ENCODE results near the gene ADAM11.
"Not testable (repeated sequence)": the region's sequence is repeated elsewhere in the genome, so short reads cannot be mapped to it uniquely, and the experiment has no call there.

The ADAM11 gene

DNA sequence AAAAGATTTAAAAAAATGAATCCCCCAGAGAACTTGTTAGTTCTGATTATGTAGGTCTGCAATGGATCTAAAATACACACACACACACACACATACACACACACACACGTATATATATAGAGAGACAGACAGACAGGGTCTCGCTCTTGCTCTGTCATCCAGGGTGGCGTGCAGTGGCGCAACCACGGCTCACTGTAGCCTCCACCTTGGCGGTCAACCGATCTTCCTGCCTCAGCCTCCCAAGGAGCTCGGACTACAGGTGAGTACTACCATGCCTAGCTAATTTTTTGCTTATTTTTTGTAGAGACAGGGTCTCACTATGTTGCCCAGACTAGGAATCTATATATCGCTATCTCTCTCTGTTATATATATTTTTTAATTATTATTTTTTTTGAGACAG lies 37.9 kb downstream of the ADAM11 start:
- no peak for DNase-seq

DNA sequence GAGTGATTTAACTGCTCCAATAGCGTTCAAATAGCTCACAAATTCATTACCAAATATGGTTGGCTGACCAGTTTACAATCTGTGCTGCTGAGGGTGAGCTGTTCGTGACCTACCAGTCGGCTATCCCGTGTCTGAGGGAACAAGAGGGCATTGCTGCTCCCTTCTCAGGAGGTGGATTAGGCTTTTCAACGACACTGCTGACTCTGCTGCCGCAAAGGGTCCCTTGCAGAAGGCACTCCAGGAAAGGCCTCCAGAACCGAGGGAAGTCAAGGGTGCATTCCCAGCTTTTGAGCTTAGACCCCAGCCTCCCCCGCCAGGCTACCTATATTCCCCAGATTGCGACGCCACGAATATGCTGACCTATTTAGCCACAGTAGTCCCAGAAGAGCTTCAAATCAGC lies 39.0 kb downstream of the ADAM11 start:
- DNase-seq = no peak

DNA sequence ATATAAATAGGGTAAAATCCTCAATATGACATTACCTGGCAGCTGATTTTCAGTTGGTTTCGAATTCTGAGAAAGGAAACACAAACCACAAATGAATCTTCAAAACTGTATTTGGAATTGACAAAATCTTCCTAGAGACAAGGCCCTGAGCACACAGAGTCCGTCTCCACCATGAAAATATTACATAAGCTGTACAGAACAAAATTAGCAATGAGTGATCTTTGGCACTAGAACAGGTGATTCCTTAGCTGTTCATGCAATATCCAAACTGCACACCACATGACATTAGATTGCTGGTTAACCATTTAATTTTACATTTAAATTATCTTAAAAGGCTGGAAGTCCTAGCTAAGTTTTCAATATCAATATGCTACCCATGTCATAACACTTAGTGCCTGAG lies 39.6 kb downstream of the ADAM11 start:
- DNase-seq = no peak

DNA sequence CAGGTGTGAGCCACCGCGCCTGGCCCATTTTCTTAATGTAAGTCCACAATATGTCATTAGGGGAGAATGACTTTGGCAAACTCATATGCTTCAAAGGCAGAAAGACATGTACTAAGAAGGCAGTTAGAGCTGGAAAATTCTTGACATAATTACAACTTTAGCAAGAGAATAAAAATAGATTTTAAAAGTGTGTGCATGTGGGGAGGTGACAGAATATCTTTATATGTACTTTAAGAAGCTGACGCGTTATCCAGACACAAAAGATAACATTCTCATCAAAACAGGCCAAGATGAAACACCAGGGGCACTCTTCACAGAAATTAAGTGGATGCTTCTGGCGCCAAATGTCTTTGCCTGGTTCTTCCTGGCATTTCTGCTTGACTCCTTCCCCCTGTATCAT lies 43.1 kb downstream of the ADAM11 start:
- DNase-seq = no peak

DNA sequence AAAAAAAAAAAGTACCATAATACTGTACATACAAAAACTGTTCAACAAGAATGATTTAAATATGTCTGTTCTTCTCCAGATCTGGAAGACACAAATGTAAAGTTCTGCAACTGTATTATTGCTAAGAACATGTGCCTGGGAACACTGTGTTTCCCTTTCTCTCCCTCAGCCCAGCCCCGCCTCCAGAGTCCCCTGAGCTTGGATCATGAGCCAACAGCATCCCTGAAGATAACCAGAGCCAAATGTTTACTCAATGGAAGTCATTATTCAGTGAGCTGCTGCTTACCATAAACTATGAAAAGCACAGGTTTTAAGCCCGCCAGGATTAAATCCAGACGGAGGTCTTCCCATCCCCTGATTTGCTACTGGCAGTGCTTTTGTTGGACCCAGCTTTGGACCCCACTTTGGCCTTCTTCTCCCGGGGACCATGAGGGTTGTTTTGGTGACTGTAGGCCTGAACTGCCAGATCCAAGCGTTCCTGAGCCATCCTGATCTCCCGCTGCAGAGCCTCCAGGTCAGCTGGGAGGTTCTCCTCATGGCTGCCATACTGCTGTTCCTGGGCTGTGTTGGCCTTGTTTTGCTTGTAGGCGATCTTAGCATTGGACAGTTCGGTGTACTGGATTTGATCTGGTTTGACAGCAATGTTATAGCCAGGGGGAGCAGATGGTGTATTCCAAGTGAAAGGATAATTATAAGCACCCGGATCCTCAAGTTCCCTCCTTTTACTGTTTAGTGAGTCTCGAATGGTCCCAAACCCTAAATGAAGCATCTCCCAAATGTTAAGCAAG lies 45.7 kb downstream of the ADAM11 start:
- peak; percentile 50 for DNase-seq

DNA sequence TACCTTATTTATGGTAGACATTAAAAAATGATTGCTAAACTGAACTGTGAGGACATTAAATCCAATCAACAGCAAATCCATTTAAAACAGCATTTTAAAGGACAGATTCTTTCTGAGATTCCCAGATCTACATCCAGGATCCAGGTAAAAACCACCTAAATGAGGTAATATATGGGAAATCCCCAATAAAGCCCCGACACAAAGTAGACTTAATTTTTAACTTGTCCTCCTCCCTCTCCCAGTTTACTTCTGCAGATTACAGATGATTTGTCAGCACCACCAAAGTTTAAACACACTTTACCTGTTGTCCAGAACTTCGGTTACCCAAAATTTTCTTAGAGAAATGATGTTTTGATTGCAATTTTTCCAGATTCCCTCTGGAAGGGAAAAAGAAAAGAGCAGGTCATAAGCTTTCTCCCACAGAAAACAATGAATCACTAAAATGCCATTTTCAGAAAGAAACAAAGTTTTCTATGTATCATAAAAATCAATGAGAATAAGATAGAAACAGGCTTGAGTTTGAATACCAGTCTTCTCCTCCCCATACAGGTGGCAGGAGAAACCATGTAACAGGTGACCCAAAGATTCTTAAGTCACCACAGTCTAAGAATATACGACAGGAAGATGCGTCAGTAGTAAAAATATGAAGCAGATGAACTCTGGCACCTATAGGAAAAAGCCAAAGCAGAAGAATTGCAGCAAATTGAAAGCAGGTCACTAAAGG lies 48.5 kb downstream of the ADAM11 start:
- DNase-seq = no peak

DNA sequence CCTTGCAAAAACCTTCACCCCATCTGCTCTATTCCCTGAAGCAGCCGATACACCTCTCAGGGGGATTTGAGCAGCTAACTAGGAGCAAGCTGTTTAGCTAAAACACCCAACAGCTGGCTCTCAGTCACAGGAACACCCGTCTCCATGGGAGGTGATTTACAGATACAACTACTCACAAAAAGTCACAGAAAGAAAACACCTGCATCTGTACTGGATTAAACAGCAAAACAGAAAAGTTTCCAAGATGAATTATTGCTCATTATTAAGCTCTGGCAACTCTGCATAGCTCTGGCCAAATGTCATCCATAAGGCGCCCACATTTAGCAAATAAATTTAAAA lies 49.0 kb downstream of the ADAM11 start:
- DNase-seq = no peak

DNA sequence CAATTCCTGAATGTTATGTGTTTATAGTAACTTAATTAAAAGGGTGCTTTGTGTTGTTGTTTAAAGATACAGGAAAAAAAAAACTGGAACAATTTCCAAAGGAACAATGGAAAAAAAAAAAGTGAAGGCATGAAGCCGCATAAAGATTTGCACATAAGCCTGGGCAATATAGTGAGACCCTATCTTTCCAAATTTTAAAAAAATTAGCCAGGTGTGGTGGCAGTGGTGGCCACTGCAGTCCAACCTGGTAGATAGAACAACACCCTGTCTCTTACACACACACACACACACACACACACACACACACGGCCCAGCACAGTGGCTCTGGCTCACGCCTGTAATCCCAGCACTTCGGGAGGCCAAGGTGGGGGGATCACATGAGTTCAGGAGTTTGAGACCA lies 49.4 kb downstream of the ADAM11 start:
- DNase-seq = no peak

DNA sequence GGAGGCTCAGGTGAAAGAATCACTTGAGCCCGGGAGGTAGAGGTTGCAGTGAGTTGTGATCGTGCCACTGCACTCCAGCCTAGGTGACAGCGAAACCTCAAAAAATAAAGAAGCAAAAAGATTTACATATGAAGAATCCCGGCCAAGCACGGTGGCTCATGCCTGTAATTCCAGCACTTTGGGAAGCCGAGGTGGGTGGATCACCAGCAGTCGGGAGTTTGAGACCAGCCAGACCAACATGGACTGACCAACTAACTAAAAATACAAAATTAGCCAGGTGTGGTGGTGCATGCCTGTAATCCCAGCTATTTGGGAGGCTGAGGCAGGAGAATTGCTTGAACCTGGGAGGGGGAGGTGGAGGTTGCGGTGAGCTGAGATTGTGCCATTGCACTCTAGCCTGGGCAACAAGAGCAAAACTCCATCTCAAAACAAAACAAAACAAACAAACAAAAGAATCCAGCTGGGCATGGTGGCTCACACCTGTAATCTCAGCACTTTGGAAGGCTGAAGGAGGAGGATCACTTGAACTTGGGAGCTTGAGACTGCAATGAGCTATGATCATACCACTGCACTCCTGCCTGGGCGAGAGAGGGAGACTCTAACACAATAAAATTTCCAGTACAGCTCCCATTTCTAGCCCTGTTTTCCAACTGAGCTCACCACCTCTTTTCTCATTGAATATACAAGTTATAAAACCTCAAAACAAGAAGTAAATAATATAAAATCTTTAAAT lies 50.0 kb downstream of the ADAM11 start:
- not testable (repeated sequence) for DNase-seq

DNA sequence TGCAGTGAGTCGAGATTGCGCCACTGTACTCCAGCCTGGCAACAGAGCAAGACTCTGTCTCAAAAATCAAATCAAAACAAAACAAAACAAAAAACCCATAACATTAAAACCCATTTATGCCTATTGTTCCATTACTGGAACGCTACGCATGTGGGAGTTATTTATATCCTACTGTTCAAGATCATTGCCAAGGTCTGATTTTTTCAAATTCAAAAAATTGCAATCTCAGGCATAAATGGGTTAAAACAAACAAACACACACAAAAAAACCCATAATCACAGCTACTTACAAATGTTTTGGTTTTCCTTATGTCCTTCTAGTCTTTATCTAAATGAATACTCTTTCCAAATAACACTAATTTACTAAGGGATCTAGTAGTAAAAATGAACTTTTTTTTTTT lies 53.5 kb downstream of the ADAM11 start:
- DNase-seq = no peak

DNA sequence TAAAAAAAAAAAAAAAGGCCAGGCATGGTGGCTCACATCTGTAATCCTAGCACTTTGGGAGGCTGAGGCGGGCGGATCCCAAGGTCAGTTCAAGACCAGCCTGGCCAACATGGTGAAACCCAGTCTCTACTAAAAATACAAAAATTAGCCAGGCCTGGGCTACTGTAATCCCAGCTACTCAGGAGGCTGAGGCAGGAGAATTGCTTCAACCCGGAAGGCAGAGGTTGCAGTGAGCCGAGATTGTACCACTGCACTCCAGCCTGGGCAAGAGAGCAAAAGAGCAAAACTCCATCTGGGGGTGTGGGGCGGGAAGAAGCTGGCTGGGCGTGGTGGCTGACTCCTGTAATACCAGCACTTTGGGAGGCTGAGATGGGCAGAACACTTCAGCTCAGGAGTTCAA lies 59.7 kb downstream of the ADAM11 start:
- not testable (repeated sequence) for DNase-seq

DNA sequence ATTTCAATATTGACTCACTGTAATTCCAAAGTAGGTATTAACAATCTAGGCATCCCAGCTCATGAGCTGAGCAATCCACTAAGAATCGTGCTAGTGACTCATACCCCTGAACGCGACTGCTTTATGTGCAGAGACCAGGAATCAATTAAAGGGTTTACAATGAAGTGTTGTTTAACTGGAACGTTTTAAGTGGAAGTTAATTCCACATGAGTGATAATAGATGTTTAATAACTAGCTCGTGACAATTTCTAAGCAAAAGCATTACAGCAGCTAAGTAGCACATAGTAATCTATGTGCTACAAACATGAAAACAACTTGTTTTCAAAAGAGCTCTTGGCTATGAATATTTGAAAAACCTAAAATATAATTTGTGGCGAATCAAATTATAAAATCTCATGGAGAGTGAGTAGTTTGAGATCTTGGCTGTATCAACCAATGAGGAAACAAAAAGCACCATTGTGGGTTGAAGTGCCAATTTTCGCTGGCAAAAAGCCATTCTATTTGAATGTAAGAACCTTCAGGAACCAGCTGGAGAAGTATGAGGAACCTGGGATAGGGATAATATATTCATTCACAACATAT lies 61.9 kb downstream of the ADAM11 start:
- no peak for DNase-seq

DNA sequence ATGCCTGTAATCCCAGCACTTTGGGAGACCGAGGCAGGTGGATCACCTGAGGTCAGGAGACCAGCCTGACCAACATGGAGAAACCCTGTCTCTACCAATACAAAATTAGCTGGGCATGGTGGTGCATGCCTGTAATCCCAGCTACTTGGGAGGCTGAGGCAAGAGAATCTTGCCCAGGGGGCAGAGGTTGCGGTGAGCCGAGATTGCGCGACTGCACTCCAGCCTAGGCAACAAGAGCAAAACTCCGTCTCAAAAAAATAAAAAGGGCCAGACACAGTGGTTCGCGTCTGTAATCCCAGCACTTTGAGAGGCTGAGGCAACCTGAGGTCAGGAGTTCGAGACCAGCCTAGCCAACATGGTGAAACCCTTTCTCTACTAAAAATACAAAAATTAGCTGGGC lies 66.4 kb downstream of the ADAM11 start:
- DNase-seq = not testable (repeated sequence)

DNA sequence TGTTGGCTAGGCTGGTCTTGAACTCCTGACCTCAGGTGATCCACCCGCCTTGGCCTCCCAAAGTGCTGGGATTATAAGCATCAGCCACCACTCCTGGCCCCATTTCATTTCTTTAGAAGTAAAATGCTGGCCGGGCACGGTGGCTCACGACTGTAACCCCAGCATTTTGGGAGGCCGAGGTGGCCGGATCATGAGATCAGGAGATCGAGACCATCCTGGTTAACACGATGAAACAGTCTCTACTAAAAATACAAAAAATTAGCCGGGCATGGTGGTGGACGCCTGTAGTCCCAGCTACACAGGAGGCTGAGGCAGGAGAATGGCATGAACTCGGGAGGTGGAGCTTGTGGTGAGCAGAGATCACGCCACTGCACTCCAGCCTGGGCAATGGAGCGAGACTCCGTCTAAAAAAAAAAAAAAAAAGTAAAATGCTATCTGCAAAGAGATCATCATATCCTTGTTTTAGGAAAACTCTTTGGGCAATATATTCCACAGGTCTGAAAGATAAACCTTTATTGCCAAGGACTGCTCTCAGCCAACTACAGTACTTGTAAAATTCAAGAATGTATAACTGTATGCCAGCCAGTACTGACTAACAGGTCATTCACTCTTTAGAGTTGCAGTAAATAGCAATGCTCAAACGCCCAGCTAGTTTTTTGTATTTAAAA lies 67.5 kb downstream of the ADAM11 start:
- no peak for DNase-seq

DNA sequence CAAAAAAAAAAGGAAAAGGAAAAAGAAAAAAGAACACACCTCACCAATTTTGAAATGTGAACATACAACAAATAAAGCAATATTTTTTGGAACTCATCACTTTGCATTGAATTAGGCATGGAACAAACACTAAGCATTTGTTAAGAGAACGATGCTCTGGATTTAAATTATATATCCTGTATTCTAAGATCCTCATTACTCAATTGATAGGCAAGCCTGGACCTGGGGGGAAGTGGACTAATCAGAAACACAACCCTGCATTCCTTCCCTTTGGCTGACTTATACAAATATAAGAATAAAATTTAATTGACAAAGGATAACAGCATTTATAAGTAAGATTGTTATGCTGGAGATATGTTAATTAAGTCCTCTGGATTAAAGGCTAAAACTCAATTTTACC lies 69.1 kb downstream of the ADAM11 start:
- no peak for DNase-seq

DNA sequence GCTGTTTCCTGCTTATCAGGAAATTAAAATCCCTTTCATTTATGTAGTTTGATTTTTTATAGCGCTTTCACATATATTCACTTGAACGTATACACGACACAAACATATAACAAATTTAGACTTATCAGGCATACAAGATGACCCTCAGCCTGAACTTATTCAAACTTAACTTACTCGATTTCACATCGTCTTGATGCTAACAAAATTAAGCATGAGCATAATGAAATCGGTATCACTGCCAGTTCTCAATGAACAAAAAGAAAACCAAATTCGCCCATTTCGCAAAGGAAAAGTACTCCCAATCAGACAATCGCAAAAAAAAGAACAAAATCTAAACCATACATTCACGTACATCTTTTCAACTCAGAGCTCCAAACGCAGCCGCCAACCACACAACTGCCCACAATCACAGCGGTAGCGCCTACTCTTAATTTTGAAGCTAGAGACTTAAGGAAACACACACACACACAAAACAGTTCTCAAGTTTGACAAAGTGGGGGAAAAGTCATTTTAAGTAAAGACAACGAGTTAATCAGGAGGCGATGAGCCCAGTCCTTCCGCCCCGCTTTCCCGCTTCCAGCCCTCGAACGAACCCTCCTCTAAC lies 70.2 kb downstream of the ADAM11 start:
- DNase-seq = peak; percentile 81

DNA sequence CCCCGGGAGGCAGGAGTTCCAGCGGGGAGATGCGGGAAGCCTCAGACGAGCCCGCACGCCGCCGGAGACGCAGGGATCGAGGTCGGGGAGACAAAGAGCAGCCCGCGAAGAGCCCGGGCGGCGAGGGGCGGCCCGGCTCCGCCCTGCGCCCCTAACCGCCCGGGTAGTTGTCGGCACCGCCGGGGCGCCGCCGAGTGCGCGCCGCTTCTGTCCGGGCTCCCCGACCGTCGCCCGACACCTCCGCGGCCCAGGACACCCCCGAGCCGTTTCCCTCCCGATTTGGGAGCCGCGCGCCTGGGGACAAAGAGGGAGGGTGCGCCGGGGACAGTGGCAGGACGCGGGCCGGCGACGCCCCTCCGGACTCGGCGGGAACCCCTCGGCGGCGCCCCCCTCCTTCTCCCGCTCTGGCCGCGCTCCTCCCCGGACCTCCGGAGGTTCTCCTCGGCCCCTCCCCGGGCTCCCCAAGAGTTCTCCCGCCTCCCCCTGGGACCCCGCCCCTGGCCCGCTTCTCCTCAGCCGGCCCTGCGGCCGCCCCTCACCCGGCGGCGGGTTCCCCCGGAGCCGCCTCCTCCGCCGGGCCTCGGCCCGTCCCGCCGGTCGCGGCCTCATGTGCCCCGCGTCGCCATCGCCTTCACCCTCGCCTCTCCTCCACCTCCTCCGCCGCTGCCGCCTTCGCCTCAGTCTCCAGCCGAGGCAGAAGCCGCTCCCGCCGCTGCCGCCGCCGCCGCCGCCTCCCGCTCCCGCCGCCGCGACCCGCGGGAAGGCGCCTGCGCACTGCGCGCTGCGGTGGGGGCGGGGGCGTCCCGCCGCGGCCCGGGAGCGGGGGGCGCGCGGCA lies 71.0 kb downstream of the ADAM11 start, which contains the start of gene GJC1:
Gene GJC1, minus strand, starts transcription at position 765 of the 836 bp plus-strand sequence. CDS start 24,470 bp downstream, outside the sequence.
- no peak for DNase-seq

DNA sequence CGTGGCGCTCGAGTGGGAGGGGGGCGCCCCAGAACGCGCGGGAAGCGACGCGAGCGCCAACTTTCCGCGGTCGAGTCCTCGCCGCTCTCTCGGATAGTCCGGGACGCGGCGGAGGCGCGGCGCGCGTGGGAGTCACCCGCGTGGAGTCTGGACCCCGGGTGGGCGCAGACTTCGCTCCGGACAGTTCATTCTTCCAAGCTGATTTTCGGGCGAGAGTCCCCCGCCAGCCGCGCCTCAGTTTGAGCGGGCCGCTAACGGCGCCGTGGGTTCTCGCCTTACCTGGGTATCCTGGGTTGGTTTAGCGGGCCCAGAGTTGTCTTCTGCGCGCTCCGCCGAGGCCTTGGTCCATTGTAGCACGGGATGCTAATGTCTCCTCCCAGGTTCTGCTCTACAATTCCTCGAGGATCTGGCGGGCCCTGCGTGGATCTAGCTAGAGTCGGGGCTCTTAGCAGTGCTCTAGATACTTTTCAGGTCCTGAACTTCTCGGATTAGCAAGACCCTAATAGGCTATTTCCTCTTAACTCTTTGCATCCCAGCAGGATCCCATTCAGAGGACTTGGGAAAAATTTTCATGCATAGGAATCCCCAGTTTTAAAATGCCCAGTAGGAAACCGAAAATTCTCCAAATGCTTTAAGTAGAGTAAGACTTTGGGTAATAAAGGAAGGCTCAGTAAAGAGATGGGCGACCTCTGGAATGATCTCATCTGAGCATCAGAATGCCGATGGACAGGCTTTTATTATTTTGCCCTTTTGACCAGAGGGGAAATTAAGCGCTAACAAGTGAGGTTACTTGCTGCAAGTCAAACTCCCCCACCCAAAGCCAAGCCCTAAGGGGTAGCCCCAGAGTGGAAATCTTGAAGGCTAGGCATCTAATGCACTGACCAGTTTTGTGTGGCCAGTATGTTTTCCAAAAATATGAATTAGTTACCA lies 71.8 kb downstream of the ADAM11 start:
- peak; percentile 74 for DNase-seq

DNA sequence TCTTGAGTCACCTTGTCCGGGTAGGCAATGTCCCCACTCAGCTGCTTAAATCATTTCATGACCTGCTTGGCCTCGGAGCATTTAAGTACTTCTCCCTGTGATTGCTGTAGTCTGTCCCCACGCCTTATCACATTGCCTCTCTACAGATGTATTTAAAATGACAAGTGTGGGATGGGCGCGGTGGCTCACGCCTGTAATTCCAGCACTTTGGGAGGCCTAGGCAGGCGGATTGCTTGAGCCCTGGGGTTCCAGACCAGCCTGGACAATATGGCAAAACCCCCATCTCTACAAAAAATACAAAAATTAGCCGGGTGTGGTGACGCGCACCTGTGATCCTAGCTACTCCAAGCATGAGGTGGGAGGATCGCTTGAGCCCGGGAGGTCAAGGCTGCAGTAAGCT lies 72.6 kb downstream of the ADAM11 start:
- no peak for DNase-seq

All from retina (tissue), 1 donor.